ENCODE measurements around the gene SCAPER. TPM values are rescaled to one million over a fixed set of nuclear protein-coding genes. Genes with fewer than 3 reads are reported as not detected.
"Not testable (repeated sequence)": the region's sequence is repeated elsewhere in the genome, so short reads cannot be mapped to it uniquely, and the experiment has no call there.

Gene SCAPER
- total RNA-seq, 3 donors from 2014 or later, result 15.8 to 33.1 (median 33.0) TPM

DNA sequence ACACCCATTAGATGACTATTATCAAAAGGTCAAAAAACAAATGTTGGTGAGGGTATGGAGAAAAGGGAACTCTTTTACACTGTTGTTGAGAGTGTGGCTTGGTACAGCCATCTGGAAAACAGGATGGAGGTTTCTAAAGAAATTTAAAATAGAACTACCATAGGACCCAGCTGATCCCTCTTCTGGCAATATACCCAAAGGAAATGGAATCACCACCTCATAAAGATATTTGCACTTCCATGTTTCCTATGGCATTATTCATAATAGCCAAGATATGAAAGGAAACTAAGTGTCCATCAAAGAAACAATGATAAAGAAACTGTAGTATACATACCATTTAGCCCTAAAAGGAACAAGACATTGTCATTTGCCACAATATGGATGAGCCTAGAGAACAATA, 186.3 kb downstream of the SCAPER start:
- H3K4me1 ChIP-seq (ENCODE audit: low read depth), result no peaks in the 10 kb centered on the region
- intact Hi-C loops (cut with DNase I, micrococcal nuclease), result no loop called here
- no peak for TF ChIP-seq CTCF (IDR thresholded peaks at IDR 0.05)
- ATAC-seq (no peak), DNase-seq (no peak)
- no peaks in the 10 kb centered on the region for H3K36me3 ChIP-seq (ENCODE audit: low read depth)
- peaks cover 13% of the 10 kb centered on the region for H3K9me3 ChIP-seq
- H3K4me3 ChIP-seq, result no peak overlapping the region

DNA sequence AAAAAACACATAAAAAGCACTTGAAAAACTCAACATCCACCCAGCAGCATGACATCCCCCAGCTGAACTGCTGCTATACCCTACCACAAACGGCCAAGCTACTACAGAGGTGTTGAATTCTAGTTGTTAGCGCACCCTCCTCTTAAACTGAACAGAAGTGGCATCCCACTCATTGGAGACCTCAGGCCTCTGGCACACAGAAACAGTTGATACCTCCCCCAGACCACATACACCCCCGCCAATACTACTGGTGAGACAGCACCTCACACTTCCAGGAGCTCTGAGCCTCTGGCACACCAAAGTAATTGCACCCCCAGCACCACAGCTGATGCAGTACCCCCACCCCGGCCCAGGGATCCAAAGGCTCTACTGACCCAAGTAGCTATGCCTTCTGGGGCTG, 190.2 kb downstream of the SCAPER start:
- Histone ChIP-seq H3K9me3 (peaks cover 13% of the 10 kb centered on the region), H3K4me1 (ENCODE audit: low read depth) (no peaks in the 10 kb centered on the region), H3K4me3 (no peak overlapping the region), H3K36me3 (ENCODE audit: low read depth) (no peaks in the 10 kb centered on the region)
- intact Hi-C loops (cut with DNase I, micrococcal nuclease), result no loop called here
- no peak for ATAC-seq
- no peak for TF ChIP-seq CTCF (IDR thresholded peaks at IDR 0.05)
- DNase-seq, result no peak

DNA sequence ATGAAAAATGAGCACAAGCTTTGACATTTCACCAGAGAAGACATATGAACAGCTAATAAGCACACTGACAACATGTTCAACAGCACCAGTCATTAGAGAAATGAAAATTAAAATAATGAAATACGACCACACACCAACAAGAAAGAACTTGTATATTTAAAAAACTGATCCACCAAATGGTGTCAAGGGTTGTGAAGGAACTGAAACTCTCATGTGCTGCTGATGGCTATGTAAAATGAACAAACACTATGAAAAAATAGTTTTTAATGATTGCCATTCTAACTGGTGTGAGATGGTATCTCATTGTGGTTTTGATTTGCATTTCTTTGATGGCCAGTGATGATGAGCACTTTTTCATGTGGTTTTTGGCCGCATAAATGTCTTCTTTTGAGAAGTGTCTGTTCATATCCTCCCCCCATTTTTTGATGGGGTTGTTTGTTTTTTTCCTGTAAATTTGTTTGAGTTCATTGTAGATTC, 193.8 kb downstream of the SCAPER start:
- intact Hi-C loops (cut with DNase I, micrococcal nuclease), result no loop called here
- TF ChIP-seq CTCF (IDR thresholded peaks at IDR 0.05), result no peak
- Histone ChIP-seq H3K9me3 (no peaks in the 10 kb centered on the region), H3K4me3 (no peak overlapping the region), H3K4me1 (ENCODE audit: low read depth) (no peaks in the 10 kb centered on the region), H3K36me3 (ENCODE audit: low read depth) (no peaks in the 10 kb centered on the region)
- no peak for ATAC-seq
- DNase-seq, result no peak

DNA sequence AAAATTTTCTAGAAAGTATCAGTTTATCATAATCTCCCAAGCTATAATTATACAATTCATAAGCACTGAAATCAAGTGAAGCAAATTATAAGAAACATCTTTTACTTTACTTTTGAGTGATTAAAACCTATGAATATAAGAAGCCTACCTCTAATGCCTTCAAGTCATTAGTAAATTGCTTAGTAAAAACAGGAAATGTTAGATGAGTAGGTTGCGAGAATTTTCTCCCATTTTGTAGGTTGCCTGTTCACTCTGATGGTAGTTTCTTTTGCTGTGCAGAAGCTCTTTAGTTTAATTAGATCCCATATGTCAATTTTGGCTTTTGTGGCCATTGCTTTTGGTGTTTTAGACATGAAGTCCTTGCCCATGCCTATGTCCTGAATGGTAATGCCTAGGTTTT, 201.1 kb downstream of the SCAPER start:
- H3K36me3 ChIP-seq (ENCODE audit: low read depth); H3K9me3 ChIP-seq; intact Hi-C loops (cut with DNase I, micrococcal nuclease); H3K4me3 ChIP-seq; ATAC-seq; DNase-seq; H3K4me1 ChIP-seq (ENCODE audit: low read depth): not testable (repeated sequence)

- DNase-seq (no peak), ATAC-seq (no peak)
- intact Hi-C loops (cut with DNase I, micrococcal nuclease), result no loop called here
- no peak overlapping the region for H3K4me3 ChIP-seq
- no peak for TF ChIP-seq CTCF (IDR thresholded peaks at IDR 0.05)
- no peaks in the 10 kb centered on the region for H3K36me3 ChIP-seq (ENCODE audit: low read depth)
- no peaks in the 10 kb centered on the region for H3K9me3 ChIP-seq
- H3K4me1 ChIP-seq (ENCODE audit: low read depth), result no peaks in the 10 kb centered on the region
Observed at GRCh38 chr15:76696840-76697239, 208.3 kb downstream of the SCAPER start.

DNA sequence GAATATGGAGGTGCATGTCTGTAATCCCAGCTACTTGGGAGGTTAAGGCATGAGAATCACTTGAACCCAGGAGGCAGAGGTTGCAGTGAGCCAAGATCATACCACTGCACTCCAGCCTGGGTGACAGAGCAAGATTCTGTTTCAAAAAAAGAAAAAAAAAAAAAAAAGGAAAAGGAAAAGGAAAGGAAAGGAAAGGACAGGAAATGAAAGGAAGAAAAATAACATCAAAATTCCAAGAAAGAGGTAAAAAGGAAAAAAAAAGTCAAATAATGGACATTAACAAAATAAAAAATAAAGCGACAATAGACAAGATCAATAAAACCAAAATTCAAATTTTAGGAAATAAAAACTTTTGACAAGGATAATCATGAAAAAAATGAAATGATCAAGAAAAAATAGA, 212.6 kb downstream of the SCAPER start:
- H3K4me3 ChIP-seq, ATAC-seq: not testable (repeated sequence)

DNA sequence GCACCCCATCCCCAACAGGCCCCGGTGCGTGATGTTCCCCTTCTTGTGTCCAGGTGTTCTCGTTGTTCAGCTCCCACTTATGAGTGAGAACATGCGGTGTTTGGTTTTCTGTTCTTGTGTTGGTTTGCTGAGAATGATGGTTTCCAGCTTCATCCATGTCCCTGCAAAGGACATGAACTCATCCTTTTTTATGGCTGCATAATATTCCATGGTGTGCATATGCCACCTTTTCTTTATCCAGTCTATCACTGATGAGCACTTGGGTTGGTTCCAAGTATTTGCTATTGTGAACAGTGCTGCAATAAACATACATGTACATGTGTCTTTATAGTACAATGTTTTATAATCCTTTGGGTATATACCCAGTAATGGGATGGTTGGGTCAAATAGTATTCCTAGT, 217.5 kb downstream of the SCAPER start:
- H3K36me3 ChIP-seq (ENCODE audit: low read depth); intact Hi-C loops (cut with DNase I, micrococcal nuclease); DNase-seq; H3K9me3 ChIP-seq; H3K4me1 ChIP-seq (ENCODE audit: low read depth); ATAC-seq; H3K4me3 ChIP-seq: not testable (repeated sequence)

More for the DNA sequence above, 212.6 kb downstream of the SCAPER start:
- DNase-seq; H3K9me3 ChIP-seq; H3K36me3 ChIP-seq (ENCODE audit: low read depth); intact Hi-C loops (cut with DNase I, micrococcal nuclease); H3K4me1 ChIP-seq (ENCODE audit: low read depth): not testable (repeated sequence)
